K562 (cell line): ENCODE data around the gene STK33. TPM values are rescaled to one million over a fixed set of nuclear protein-coding genes. Genes with fewer than 3 reads are reported as not detected.

Experiments used
- ATAC-seq: fragments of 200-7000 bp; cut with Tn5 transposase; 3 replicates; pipeline ENCODE4 v1.9.1; 2020; ENCODE audit warnings: moderate library complexity
- BruUV-seq: library from RNA; stranded (reverse); fragments of 400-500 nt; replicated peaks from 2 replicates; lab custom pipeline; 2021; lab: Mats Ljungman, UMichigan
- CTCF ChIA-PET: fragments of 300-600 bp; formaldehyde crosslinking; extraction: SDS; loops from one replicate; lab custom pipeline; 2021; ENCODE audit warnings: low intra/inter-chr PET ratio; lab: Yijun Ruan, JAX
- POLR2A ChIA-PET: fragments of 300-600, 350-650 bp; sonication (Branson Sonifier 250); formaldehyde crosslinking; extraction: SDS; loops from one replicate; lab custom pipeline; 2021; ENCODE audit warnings: antibody characterized with exemption, inconsistent platforms; lab: Yijun Ruan, JAX
- DNase-seq, 4 experiments: peaks; one replicate each; pipeline versions ENCODE4 v3.0.0 to v3.0.0-alpha.2; 2011 to 2018; ENCODE audit warnings: low spot score in 3 of 4, mixed read lengths in 3 of 4; ENCODE audit errors: extremely low read depth in 1 of 4
- FAIRE-seq: peaks from 2 replicates; lab custom pipeline; 2011; peaks lifted over from hg19 to GRCh38; lab: Jason Lieb, UNC
- H2AFZ ChIP-seq: 2 replicates; pipeline ENCODE4 v1.6.0; 2011; ENCODE audit warnings: low read depth, low read length, control low read depth, inconsistent platforms
- H3K27ac ChIP-seq: fragments of 200-600 bp; 3 replicates; pipeline ENCODE4 v1.8.0; 2011; ENCODE audit warnings: low read depth, mild to moderate bottlenecking, control low read depth, inconsistent platforms, low read length, moderate library complexity, mixed read lengths; ENCODE audit errors: extremely low read depth
- H3K27me3 ChIP-seq, 2 experiments: fragments of 300-600 bp in 1 of 2; 2 replicates in 1 of 2; 3 replicates in 1 of 2; pipeline versions ENCODE4 v1.6.0 to v1.8.0; 2011; ENCODE audit warnings: inconsistent platforms in 2 of 2, low read length in 2 of 2, mild to moderate bottlenecking in 1 of 2, mixed read lengths in 1 of 2, moderate library complexity in 1 of 2; ENCODE audit not compliant: control insufficient read depth in 2 of 2, insufficient read depth in 2 of 2
- H3K36me3 ChIP-seq: fragments of 300-600 bp; 3 replicates; pipeline ENCODE4 v1.8.0; 2011; ENCODE audit warnings: mild to moderate bottlenecking, low read length, inconsistent platforms; ENCODE audit not compliant: control insufficient read depth, insufficient read depth
- H3K4me1 ChIP-seq, 2 experiments: fragments of 200-600 bp in 1 of 2; replicated peaks in 1 of 2; 2 replicates in 1 of 2; 3 replicates in 1 of 2; pipeline versions ENCODE4 v1.5.1 to v1.8.0; 2011; ENCODE audit warnings: inconsistent platforms in 2 of 2, low read length in 2 of 2, mild to moderate bottlenecking in 1 of 2, mixed read lengths in 1 of 2, moderate library complexity in 1 of 2; ENCODE audit not compliant: control insufficient read depth in 2 of 2, insufficient read depth in 2 of 2
- H3K4me2 ChIP-seq: 2 replicates; pipeline ENCODE4 v1.6.1; 2011; ENCODE audit warnings: low read length, control low read depth, inconsistent platforms, mixed read lengths; ENCODE audit not compliant: insufficient read depth
- H3K4me3 ChIP-seq: fragments of 200-600 bp; sonication (generic), shearing (Covaris generic); 2 replicates; pipeline ENCODE4 v1.5.1; 2016; ENCODE audit warnings: control low read depth, inconsistent platforms
- H3K79me2 ChIP-seq: fragments of 200-600 bp; 3 replicates; pipeline ENCODE4 v1.8.0; 2011; ENCODE audit warnings: low read length, inconsistent platforms; ENCODE audit not compliant: control insufficient read depth, insufficient read depth
- H3K9ac ChIP-seq, 2 experiments: 2 replicates each; pipeline versions ENCODE4 v1.6.0 to v1.6.1; 2011; ENCODE audit warnings: low read depth in 2 of 2, low read length in 2 of 2, control low read depth in 1 of 2, inconsistent platforms in 1 of 2, mild to moderate bottlenecking in 1 of 2, mixed read lengths in 1 of 2; ENCODE audit not compliant: insufficient read depth in 1 of 2
- H3K9me1 ChIP-seq: one replicate; pipeline ENCODE4 v1.6.0; 2011; ENCODE audit warnings: inconsistent platforms, mild to moderate bottlenecking, low read length, moderate library complexity; ENCODE audit not compliant: control insufficient read depth, insufficient read depth
- H3K9me3 ChIP-seq: replicated peaks from 2 replicates; pipeline ENCODE4 v1.5.1; 2011; ENCODE audit warnings: low read depth, low read length, inconsistent platforms; ENCODE audit not compliant: control insufficient read depth, insufficient read depth
- H4K20me1 ChIP-seq: replicated peaks from 2 replicates; pipeline ENCODE4 v1.6.1; 2011; ENCODE audit warnings: low read length, inconsistent platforms, mixed read lengths; ENCODE audit not compliant: control insufficient read depth, insufficient read depth
- HBP1 ChIP-seq: fragments of 450-650 bp; formaldehyde crosslinking; IDR thresholded peaks from 2 replicates; pipeline ENCODE4 v1.4.0; 2022; ENCODE audit warnings: missing genetic modification characterization
- MEIS2 ChIP-seq: fragments of 450-650 bp; IDR thresholded peaks from 2 replicates; pipeline ENCODE4 v1.6.1; 2014; ENCODE audit warnings: mild to moderate bottlenecking; ENCODE audit not compliant: partially characterized antibody
- NFRKB ChIP-seq: fragments of 450-650 bp; IDR thresholded peaks from 2 replicates; pipeline ENCODE4 v1.6.1; 2016; ENCODE audit warnings: low read depth
- NR2C2 ChIP-seq, 2 experiments: fragments of 200-800 bp in 1 of 2; sonication (Bioruptor generic) in 1 of 2; sonication (generic) in 1 of 2; formaldehyde crosslinking in 1 of 2; IDR thresholded peaks; 2 replicates each; pipeline versions ENCODE4 v1.6.1 to v1.8.0; 2016 to 2022; ENCODE audit warnings: mild to moderate bottlenecking in 1 of 2, missing compliant biosample characterization in 1 of 2, missing genetic modification characterization in 1 of 2, missing genetic modification reagents in 1 of 2
- PATZ1 ChIP-seq: fragments of 250-450 bp; sonication (Bioruptor Pico); IDR thresholded peaks from 2 replicates; pipeline ENCODE4 v1.5.0; 2020; ENCODE audit warnings: mild to moderate bottlenecking, borderline replicate concordance
- PHF21A ChIP-seq: fragments of 450-650 bp; IDR thresholded peaks from 2 replicates; pipeline ENCODE4 v1.6.1; 2017; ENCODE audit warnings: low read depth, borderline replicate concordance
- SIRT6 ChIP-seq: IDR thresholded peaks from one replicate; pipeline ENCODE4 v1.6.1; 2012; ENCODE audit warnings: low read depth, mild to moderate bottlenecking, control low read depth, inconsistent platforms, low read length, moderate library complexity
- SRSF9 ChIP-seq: fragments of 200-400 bp; formaldehyde crosslinking; IDR thresholded peaks from 2 replicates; pipeline ENCODE4 v1.6.1; 2017; ENCODE audit warnings: low read depth, low read length, borderline replicate concordance
- TAL1 ChIP-seq: fragments of 450-650 bp; IDR thresholded peaks from 2 replicates; pipeline ENCODE4 v1.6.1; 2016; ENCODE audit warnings: mild to moderate bottlenecking
- TGIF2 ChIP-seq: sonication (generic); formaldehyde crosslinking; IDR thresholded peaks from 2 replicates; pipeline ENCODE4 v1.8.1; 2022; ENCODE audit warnings: mild to moderate bottlenecking, missing genetic modification reagents, moderate library complexity
- ZNF217 ChIP-seq: sonication (generic); formaldehyde crosslinking; IDR thresholded peaks from 2 replicates; pipeline ENCODE4 v1.8.0; 2022; ENCODE audit warnings: mild to moderate bottlenecking, missing genetic modification reagents
- ZNF239 ChIP-seq: fragments of 250-450 bp; sonication (Bioruptor Pico); IDR thresholded peaks from 2 replicates; pipeline ENCODE4 v1.4.0; 2020; ENCODE audit warnings: mild to moderate bottlenecking
- ZNF583 ChIP-seq: fragments of 250-450 bp; sonication (Bioruptor Pico); IDR thresholded peaks from 2 replicates; pipeline ENCODE4 v1.4.0; 2020
- ZNF77 ChIP-seq: fragments of 250-450 bp; sonication (Bioruptor Pico); IDR thresholded peaks from 2 replicates; pipeline ENCODE4 v1.5.0; 2020
- ZZZ3 ChIP-seq: fragments of 450-650 bp; IDR thresholded peaks from 2 replicates; pipeline ENCODE4 v1.6.1; 2016; ENCODE audit warnings: antibody characterized with exemption, mild to moderate bottlenecking, moderate library complexity
- WGBS: fragments of 100-300 bp; shearing (Covaris generic); methylation state at CpG from one replicate; pipeline ENCODE4 v1.1.6; 2016; ENCODE audit warnings: low coverage, mixed read lengths; ENCODE audit not compliant: insufficient coverage; ENCODE audit errors: missing lambda C conversion rate; 5-methylcytosine and 5-hydroxymethylcytosine counted together
- in situ Hi-C: fragments of 300-500 bp; cut with MboI; formaldehyde crosslinking; loops from 4 replicates; pipeline ENCODE4 v1.15.0; 2018; ENCODE audit warnings: inconsistent platforms, mixed read lengths
- intact Hi-C: fragments of 100-400 bp; cut with micrococcal nuclease; formaldehyde crosslinking; loops from 2 replicates; pipeline ENCODE4 v1.14.2; 2022
- polyA plus RNA-seq, 8 experiments: library from polyadenylated mRNA; depleted of rRNA in 4 of 8; stranded (reverse) in 5 of 8; unstranded in 3 of 8; fragments of >200 nt; fragmentation: Nextera tagmentation in 2 of 8; fragmentation: Illumina TruSeq in 1 of 8; extraction: Ambion mirVana in 2 of 8; extraction: Trizol in 1 of 8; gene quantifications; 2 replicates each; pipeline versions ENCODE4 v1.2.1 to v1.2.3, GENCODE V29; 2011 to 2014; ENCODE audit warnings: inconsistent platforms in 1 of 8, missing spikeins in 1 of 8
- total RNA-seq, 7 experiments: library from RNA; depleted of rRNA in 6 of 7; stranded (reverse); fragments of >200 nt in 6 of 7; fragmentation: Illumina TruSeq in 2 of 7; extraction: Trizol in 2 of 7; gene quantifications; 2 replicates each; pipeline versions ENCODE4 v1.2.1 to v1.2.3, GENCODE V29; 2011 to 2021; ENCODE audit warnings: low replicate concordance in 1 of 7
- TF ChIP-seq, protein P1 (sequence below): fragments of 200-800 bp; sonication (Bioruptor generic); IDR thresholded peaks from 2 replicates; pipeline ENCODE4 v1.6.1; 2017; ENCODE audit warnings: missing genetic modification characterization, missing compliant biosample characterization

STK33 gene
- total and polyA plus RNA-seq, 9 of the 15 experiments (the other 6 are each of a cell fraction or from before 2014, with no cell fraction given) = not detected

- H3K4me2 ChIP-seq = no peak overlapping the region
- H3K4me1 ChIP-seq = no peaks in the 10 kb centered on the region
- H3K79me2 ChIP-seq = no peaks in the 10 kb centered on the region
- H3K9ac ChIP-seq = no peak overlapping the region
- FAIRE-seq (no peak), ATAC-seq (no peak), DNase-seq (no peak)
- TF ChIP-seq NFRKB = no peak
- TF ChIP-seq PATZ1 (CRISPR knock-in tag) = no peak
- TF ChIP-seq ZNF239 (CRISPR knock-in tag) = no peak
- no peak for TF ChIP-seq NR2C2 (CRISPR knock-in tag; IDR thresholded peaks at IDR 0.05)
- TF ChIP-seq NR2C2 (tag; IDR thresholded peaks at IDR 0.05) = no peak
- TF ChIP-seq SRSF9 = no peak
- no peak for TF ChIP-seq ZNF77
- no peak for TF ChIP-seq TGIF2 (CRISPR knock-in tag)
- TF ChIP-seq MEIS2 = no peak
- TF ChIP-seq HBP1 (CRISPR knock-in tag) = no peak
- TF ChIP-seq PHF21A = no peak
- no peak for TF ChIP-seq TAL1
- no peak for TF ChIP-seq ZNF217 (CRISPR knock-in tag)
- no peak for TF ChIP-seq ZNF583
- TF ChIP-seq, protein P1, sequence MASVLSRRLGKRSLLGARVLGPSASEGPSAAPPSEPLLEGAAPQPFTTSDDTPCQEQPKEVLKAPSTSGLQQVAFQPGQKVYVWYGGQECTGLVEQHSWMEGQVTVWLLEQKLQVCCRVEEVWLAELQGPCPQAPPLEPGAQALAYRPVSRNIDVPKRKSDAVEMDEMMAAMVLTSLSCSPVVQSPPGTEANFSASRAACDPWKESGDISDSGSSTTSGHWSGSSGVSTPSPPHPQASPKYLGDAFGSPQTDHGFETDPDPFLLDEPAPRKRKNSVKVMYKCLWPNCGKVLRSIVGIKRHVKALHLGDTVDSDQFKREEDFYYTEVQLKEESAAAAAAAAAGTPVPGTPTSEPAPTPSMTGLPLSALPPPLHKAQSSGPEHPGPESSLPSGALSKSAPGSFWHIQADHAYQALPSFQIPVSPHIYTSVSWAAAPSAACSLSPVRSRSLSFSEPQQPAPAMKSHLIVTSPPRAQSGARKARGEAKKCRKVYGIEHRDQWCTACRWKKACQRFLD (CRISPR knock-in tag) = no peak
- TF ChIP-seq ZZZ3 = no peak
- TF ChIP-seq SIRT6 = no peak
- ChIA-PET CTCF (no interaction called here), POLR2A (interaction anchor here (1.0 kb wide), 1 partner anchor 13 kb away, joined by 3 read pairs; no protein-coding TSS in a partner anchor)
- H3K4me3 ChIP-seq = no peak overlapping the region
- H3K27ac ChIP-seq = no peak overlapping the region
- 0% methylated on average over 1 of the region's 1 CpG for WGBS
- H4K20me1 ChIP-seq = no peaks in the 10 kb centered on the region
- intact Hi-C loops (no loop called here), in situ Hi-C loops (no loop called here)
- no peaks in the 10 kb centered on the region for H3K9me3 ChIP-seq
- no peak overlapping the region for H2AFZ ChIP-seq
- no TSS peak for BruUV-seq
- no peaks in the 10 kb centered on the region for H3K36me3 ChIP-seq
- peaks cover 0 to 3% of the 10 kb centered on the region in 2 experiments; a peak in 3 of 5 replicates for H3K27me3 ChIP-seq
- no peaks in the 10 kb centered on the region for H3K9me1 ChIP-seq
Observed at GRCh38 chr11:8543278-8543677, 50.8 kb downstream of the STK33 start.
